ENCODE results near the gene RHOBTB3.

DNA sequence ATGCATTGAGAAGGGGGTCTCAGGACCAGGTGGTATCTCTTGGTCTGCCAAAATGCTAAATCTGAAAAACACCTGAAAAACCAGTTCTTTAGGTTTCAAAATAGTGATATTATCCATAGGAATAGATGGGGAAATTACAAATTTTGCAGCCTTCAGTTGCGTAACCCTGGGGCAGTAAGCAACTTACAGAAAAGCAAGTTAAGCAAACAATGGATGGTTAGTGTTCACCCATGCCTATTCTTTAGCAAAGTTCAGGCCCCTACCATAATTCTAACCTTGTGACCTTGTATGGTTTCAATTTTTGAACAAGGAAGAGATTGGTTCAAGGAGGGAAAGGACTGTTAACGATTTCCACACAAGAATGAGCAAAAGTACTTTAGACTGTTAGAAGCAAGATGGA, 66.9 kb downstream of the RHOBTB3 start:
- TF ChIP-seq POLR2AphosphoS5 (IDR thresholded peaks at IDR 0.05; ENCODE audit: low read depth, low read length), result no peak
- TF ChIP-seq POLR2A (IDR thresholded peaks at IDR 0.05; ENCODE audit: low read depth, low read length), result no peak
